GM19395 (cell line): ENCODE results near the gene SHLD1.
"Not testable (repeated sequence)": the region's sequence is repeated elsewhere in the genome, so short reads cannot be mapped to it uniquely, and the experiment has no call there.

Source experiments
- ATAC-seq: cut with Tn5 transposase; IDR thresholded peaks from one replicate; pipeline ENCODE4 v1.9.1; 2021; ENCODE audit warnings: mild to moderate bottlenecking, moderate library complexity; ENCODE audit not compliant: unreplicated experiment

Gene SHLD1

DNA sequence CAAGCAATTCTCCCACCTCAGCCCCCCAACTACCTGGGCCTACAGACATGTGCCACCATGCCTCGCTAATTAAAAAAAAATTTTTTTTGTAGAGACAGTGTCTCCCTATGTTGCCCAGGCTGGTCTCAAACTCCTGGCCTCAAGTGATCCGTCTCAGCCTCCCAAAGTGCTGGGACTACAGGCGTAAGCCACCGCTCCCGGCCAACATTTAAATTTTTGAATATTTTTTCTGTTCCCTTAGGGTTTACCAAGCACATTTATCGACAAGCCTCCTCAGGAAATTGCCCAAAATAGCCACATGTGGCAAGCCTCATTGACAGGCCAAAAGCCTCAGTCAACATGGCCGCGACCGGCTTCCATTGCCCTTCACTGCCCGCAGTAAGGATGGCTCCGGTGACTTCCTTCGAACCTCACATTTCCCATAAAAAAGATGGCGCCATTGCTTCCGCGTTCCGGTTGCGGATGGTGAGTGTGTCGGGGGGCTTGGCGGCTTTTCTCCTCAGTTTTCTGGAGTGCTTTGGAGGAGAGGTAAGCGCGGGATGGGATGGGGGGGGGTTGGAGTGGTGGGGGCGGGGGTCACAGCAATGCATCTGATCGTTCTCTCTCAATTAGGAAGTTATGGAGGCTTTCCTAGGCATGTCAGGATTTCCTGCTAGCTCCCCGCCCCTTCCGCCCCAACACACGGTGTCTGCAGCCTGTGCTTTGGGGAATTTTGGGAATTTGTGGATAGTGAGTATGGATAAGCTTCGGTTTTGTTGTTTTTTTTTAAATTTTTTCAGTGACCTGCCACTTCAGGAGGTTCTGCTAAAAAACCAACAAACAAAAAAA is at the start of gene SHLD1:
Gene SHLD1 (plus strand): TSS at position 450 of the 828 bp plus-strand sequence. CDS start 22,465 bp downstream, outside the sequence.
- ATAC-seq: peak; percentile 96

DNA sequence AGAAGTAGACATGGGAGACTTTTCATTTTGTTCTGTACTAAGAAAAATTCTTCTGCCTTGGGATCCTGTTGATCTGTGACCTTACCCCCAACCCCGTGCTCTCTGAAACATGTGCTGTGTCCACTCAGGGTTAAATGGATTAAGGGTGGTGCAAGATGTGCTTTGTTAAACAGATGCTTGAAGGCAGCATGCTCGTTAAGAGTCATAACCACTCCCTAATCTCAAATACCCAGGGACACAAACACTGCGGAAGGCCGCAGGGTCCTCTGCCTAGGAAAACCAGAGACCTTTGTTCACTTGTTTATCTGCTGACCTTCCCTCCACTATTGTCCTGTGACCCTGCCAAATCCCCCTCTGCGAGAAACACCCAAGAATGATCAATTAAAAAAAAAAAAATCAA is 47.9 kb upstream of the SHLD1 start:
- ATAC-seq: not testable (repeated sequence)

DNA sequence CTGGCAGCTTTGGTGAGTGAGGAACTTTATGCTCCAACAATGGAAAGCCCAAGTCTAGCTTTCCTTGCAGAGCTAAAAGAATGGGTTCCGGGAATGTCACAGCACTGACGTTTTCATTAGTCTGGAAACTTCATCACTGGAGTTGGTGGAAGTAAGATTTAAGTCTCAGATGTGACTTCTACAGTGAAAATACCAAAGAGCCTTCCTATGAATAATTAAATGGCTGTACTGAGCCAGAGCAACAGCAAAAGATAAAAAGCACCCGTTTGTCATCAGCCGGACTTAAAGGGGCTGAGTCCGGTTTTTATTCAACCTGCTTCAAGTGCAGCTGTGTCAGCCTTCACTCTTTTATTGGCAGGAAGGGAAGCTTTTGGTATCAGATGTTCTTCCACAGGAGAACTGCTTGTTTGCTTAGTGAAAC is 46.5 kb upstream of the SHLD1 start:
- ATAC-seq: no peak

GRCh38 chr20:5705827-5706226 is 44.4 kb upstream of the SHLD1 start:
- no peak for ATAC-seq

GRCh38 chr20:5706797-5707196 is 43.4 kb upstream of the SHLD1 start:
- no peak for ATAC-seq

GRCh38 chr20:5710551-5710950 is 39.6 kb upstream of the SHLD1 start:
- ATAC-seq: no peak

GRCh38 chr20:5714261-5715041 is 35.8 kb upstream of the SHLD1 start:
- no peak for ATAC-seq

- ATAC-seq: no peak
Measured at GRCh38 chr20:5715071-5715841, 34.9 kb upstream of the SHLD1 start.

- no peak for ATAC-seq
Measured at GRCh38 chr20:5716953-5717352, 33.2 kb upstream of the SHLD1 start.

- ATAC-seq: no peak
Measured at GRCh38 chr20:5718896-5719595, 31.2 kb upstream of the SHLD1 start.

GRCh38 chr20:5719861-5720403 is 30.3 kb upstream of the SHLD1 start:
- no peak for ATAC-seq

- no peak for ATAC-seq
Measured at GRCh38 chr20:5720696-5721095, 29.5 kb upstream of the SHLD1 start.

GRCh38 chr20:5721356-5721755 is 28.8 kb upstream of the SHLD1 start:
- not testable (repeated sequence) for ATAC-seq

DNA sequence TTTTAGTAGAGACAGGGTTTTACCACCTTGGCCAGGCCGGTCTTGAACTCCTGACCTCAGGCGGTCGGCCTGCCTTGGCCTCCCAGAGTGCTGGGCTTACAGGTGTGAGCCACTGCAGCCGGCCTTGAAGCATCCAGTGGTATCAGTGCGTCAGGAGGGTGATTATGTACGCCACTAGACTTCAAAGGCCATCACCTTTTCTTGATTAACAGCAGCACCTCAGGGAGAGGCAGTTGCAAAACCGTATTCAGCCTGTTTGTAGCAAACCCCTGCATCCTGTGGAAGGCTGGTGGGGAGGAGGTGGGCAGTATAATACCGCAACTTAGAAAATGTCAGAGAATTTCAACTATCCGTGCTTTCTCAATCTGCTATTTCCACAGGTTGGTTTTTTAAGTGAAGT is 27.3 kb upstream of the SHLD1 start:
- no peak for ATAC-seq

- not testable (repeated sequence) for ATAC-seq
Measured at GRCh38 chr20:5725183-5725463, 25.1 kb upstream of the SHLD1 start.

DNA sequence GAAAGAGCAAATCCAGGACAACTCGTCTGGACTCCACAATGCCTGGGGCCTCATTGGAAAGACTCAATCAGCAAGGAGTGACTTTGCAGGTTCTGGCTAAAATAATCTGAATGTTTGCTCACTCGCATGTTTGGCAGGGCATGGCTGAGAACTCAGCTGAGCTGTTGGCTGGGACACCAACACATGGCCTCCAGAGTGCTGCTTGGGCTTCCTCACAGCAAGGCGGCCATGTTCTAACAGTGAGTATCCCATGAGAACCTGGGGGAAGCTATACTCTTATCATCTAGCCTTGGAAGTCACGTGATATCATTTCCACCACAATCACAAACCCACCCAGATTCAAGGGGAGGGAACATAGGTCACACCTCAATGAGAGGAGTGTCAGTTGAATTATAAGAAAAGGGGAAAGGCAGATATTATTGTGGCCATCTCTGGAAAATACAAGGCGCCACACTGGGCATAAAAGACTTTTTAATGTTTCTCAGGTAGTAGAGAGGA is 23.1 kb upstream of the SHLD1 start:
- ATAC-seq: no peak

- no peak for ATAC-seq
Measured at GRCh38 chr20:5729348-5729747, 20.9 kb upstream of the SHLD1 start.

DNA sequence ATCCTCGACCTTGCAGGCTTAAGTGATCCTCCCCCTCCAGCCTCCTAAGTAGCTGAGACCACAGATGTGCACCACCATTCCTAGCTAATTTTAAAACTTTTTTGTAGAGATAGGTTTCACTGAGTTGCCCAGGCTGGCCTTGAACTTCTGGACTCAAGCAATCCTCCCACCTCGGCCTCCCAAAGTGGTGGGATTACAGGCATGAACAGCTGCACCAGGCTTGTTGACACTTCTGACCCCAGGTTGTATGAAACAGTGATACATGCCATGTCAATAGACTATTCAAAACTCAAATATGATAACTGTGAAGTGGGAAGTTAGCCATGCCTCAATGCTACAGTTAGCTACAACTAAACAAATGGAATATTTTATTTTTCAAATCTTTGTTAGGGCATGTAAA is 20.1 kb upstream of the SHLD1 start:
- no peak for ATAC-seq

DNA sequence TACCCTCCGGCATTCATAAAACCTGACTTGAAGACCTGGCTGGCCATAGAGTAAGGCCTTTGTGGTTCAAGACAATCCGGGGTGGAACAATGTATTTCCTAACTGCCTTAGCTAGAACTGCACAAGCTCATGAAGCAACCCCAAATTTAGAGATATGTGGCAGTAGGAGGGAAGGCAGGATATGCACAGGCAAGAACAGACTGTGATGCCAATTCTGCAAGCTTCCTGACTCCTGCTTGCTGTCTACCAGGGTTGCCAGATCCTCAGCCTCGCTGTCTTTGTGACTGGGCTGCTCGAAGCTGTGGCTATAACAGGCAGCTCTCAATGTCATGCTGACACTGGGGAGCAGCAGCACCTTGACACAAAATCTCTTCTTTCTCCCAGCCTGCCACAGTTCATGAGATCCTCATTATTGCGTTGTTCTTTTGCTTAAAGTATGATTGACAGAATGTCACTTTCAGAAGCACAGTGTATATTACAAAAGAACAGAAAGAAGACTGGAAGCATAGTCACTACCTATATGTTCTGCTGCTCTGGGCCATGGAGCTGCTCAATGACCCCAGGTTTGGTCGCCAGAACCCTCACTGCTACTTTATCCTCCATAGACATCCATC is 18.3 kb upstream of the SHLD1 start:
- no peak for ATAC-seq

DNA sequence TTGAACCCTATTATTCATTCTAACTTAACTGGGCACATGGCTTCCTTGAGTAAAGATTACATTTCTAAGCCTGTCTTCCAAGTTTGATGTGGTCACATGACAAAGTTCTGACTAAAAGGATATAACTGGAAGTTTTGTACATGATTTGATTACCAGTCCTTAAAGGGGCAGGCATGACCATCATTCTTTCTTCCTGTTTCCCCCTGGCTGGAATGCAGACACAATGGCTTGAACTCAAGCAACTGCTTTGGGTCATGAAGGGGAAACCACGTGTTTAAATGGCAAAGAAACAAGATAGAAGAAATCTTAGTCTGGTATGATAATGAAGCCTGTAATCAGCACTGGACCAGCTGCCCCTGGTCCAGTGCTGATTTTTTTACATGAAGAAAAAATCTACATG is 15.6 kb upstream of the SHLD1 start:
- ATAC-seq: no peak
